Activated gamma-delta T cell treated with anti-CD3 and anti-CD28 coated beads, Interleukin-2, amount 50 U/mL, for 16 hours (primary cell): ENCODE results near the gene CCDC127.
"Not testable (repeated sequence)": the region's sequence is repeated elsewhere in the genome, so short reads cannot be mapped to it uniquely, and the experiment has no call there.

ENCODE experiments used
- DNase-seq: peaks from one replicate; pipeline ENCODE4 v3.0.0-alpha.2; 2020; ENCODE audit warnings: low read depth

The CCDC127 gene

GRCh38 chr5:217494-218456, at the start of gene CCDC127, which contains the start of gene SDHA:
CCDC127 (minus strand) TSS chr5:218153; CDS start chr5:216849, 1,304 bp downstream.
SDHA (plus strand) TSS chr5:218320; CDS start chr5:218356, 36 bp downstream.
- DNase-seq: peak; percentile 97

GRCh38 chr5:267716-268115, 49.8 kb upstream of the CCDC127 start:
- DNase-seq: no peak

GRCh38 chr5:266311-267026, 48.5 kb upstream of the CCDC127 start:
- DNase-seq: not testable (repeated sequence)

- DNase-seq: no peak
Measured at GRCh38 chr5:264338-264737, 46.4 kb upstream of the CCDC127 start.

- DNase-seq: not testable (repeated sequence)
Measured at GRCh38 chr5:263275-263974, 45.5 kb upstream of the CCDC127 start.

- DNase-seq: no peak
Measured at GRCh38 chr5:257148-257547, 39.2 kb upstream of the CCDC127 start.

GRCh38 chr5:256347-256746, 38.4 kb upstream of the CCDC127 start:
- DNase-seq: not testable (repeated sequence)

- DNase-seq: not testable (repeated sequence)
Measured at GRCh38 chr5:255116-255515, 37.2 kb upstream of the CCDC127 start.

GRCh38 chr5:254322-254721, 36.4 kb upstream of the CCDC127 start:
- DNase-seq: not testable (repeated sequence)

GRCh38 chr5:252546-252945, 34.6 kb upstream of the CCDC127 start:
- no peak for DNase-seq

- not testable (repeated sequence) for DNase-seq
Measured at GRCh38 chr5:251975-252374, 34.0 kb upstream of the CCDC127 start.

GRCh38 chr5:251538-251937, 33.6 kb upstream of the CCDC127 start:
- DNase-seq: not testable (repeated sequence)

- not testable (repeated sequence) for DNase-seq
Measured at GRCh38 chr5:251016-251415, 33.1 kb upstream of the CCDC127 start.

- not testable (repeated sequence) for DNase-seq
Measured at GRCh38 chr5:250396-250795, 32.4 kb upstream of the CCDC127 start.

GRCh38 chr5:245717-246116, 27.8 kb upstream of the CCDC127 start:
- not testable (repeated sequence) for DNase-seq

GRCh38 chr5:243683-244367, 25.9 kb upstream of the CCDC127 start:
- DNase-seq: not testable (repeated sequence)

- DNase-seq: not testable (repeated sequence)
Measured at GRCh38 chr5:241045-241669, 23.2 kb upstream of the CCDC127 start.

GRCh38 chr5:240550-240949, 22.6 kb upstream of the CCDC127 start:
- DNase-seq: not testable (repeated sequence)

GRCh38 chr5:237931-238330, 20.0 kb upstream of the CCDC127 start:
- not testable (repeated sequence) for DNase-seq

- not testable (repeated sequence) for DNase-seq
Measured at GRCh38 chr5:235527-235926, 17.6 kb upstream of the CCDC127 start.

GRCh38 chr5:234450-234849, 16.5 kb upstream of the CCDC127 start:
- no peak for DNase-seq
